ENCODE measurements around the gene MME.

Gene MME

GRCh38 chr3:155197786-155198185, 117.7 kb downstream of the MME start:
- TF ChIP-seq NFIC (IDR thresholded peaks at IDR 0.05) (no peak), TEAD4 (IDR thresholded peaks at IDR 0.05) (no peak), REST (IDR thresholded peaks at IDR 0.05; ENCODE audit: low read depth) (no peak), EGR1 (IDR thresholded peaks at IDR 0.05) (no peak), YY1 (IDR thresholded peaks at IDR 0.05; ENCODE audit: low read depth) (no peak), FOXM1 (IDR thresholded peaks at IDR 0.05; ENCODE audit: borderline replicate concordance, low read depth) (no peak), MAX (IDR thresholded peaks at IDR 0.05) (no peak), CREB1 (IDR thresholded peaks at IDR 0.05; ENCODE audit: low read depth) (no peak), TAF1 (IDR thresholded peaks at IDR 0.05; ENCODE audit: low read depth) (no peak), CEBPB (IDR thresholded peaks at IDR 0.05) (no peak), TCF12 (IDR thresholded peaks at IDR 0.05; ENCODE audit: low read depth) (no peak), EP300 (IDR thresholded peaks at IDR 0.05; ENCODE audit: borderline replicate concordance) (no peak), USF1 (IDR thresholded peaks at IDR 0.05) (no peak)

- TF ChIP-seq CREB1 (IDR thresholded peaks at IDR 0.05; ENCODE audit: low read depth) (no peak), TAF1 (IDR thresholded peaks at IDR 0.05; ENCODE audit: low read depth) (no peak), YY1 (IDR thresholded peaks at IDR 0.05; ENCODE audit: low read depth) (no peak)
These were observed 122.5 kb downstream of the MME start for GRCh38 chr3:155202626-155203025.

- TF ChIP-seq EGR1 (IDR thresholded peaks at IDR 0.05) (no peak), REST (IDR thresholded peaks at IDR 0.05; ENCODE audit: low read depth) (no peak), RAD21 (IDR thresholded peaks at IDR 0.05; ENCODE audit: low read depth) (no peak), MAX (IDR thresholded peaks at IDR 0.05) (no peak), USF1 (IDR thresholded peaks at IDR 0.05) (no peak), TCF12 (IDR thresholded peaks at IDR 0.05; ENCODE audit: low read depth) (no peak), TEAD4 (IDR thresholded peaks at IDR 0.05) (no peak), CEBPB (IDR thresholded peaks at IDR 0.05) (no peak), NFIC (IDR thresholded peaks at IDR 0.05) (no peak), YY1 (IDR thresholded peaks at IDR 0.05; ENCODE audit: low read depth) (no peak), EP300 (IDR thresholded peaks at IDR 0.05; ENCODE audit: borderline replicate concordance) (no peak), TAF1 (IDR thresholded peaks at IDR 0.05; ENCODE audit: low read depth) (no peak), ZBTB7A (IDR thresholded peaks at IDR 0.05; ENCODE audit: low read depth) (no peak), FOXM1 (IDR thresholded peaks at IDR 0.05; ENCODE audit: borderline replicate concordance, low read depth) (no peak), CREB1 (IDR thresholded peaks at IDR 0.05; ENCODE audit: low read depth) (no peak)
These were observed 124.7 kb downstream of the MME start for GRCh38 chr3:155204851-155205250.

- TF ChIP-seq YY1 (IDR thresholded peaks at IDR 0.05; ENCODE audit: low read depth) (no peak), FOXM1 (IDR thresholded peaks at IDR 0.05; ENCODE audit: borderline replicate concordance, low read depth) (no peak), EGR1 (IDR thresholded peaks at IDR 0.05) (no peak), TCF12 (IDR thresholded peaks at IDR 0.05; ENCODE audit: low read depth) (no peak)
These were observed 128.2 kb downstream of the MME start for GRCh38 chr3:155208183-155208800.

- no peak for TF ChIP-seq TCF12 (IDR thresholded peaks at IDR 0.05; ENCODE audit: low read depth)
- TF ChIP-seq CEBPB (IDR thresholded peaks at IDR 0.05): no peak
- TF ChIP-seq TEAD4 (IDR thresholded peaks at IDR 0.05): no peak
- TF ChIP-seq RAD21 (IDR thresholded peaks at IDR 0.05; ENCODE audit: low read depth): no peak
- TF ChIP-seq EGR1 (IDR thresholded peaks at IDR 0.05): no peak
- no peak for TF ChIP-seq EP300 (IDR thresholded peaks at IDR 0.05; ENCODE audit: borderline replicate concordance)
- TF ChIP-seq TAF1 (IDR thresholded peaks at IDR 0.05; ENCODE audit: low read depth): no peak
- no peak for TF ChIP-seq NFIC (IDR thresholded peaks at IDR 0.05)
- no peak for TF ChIP-seq REST (IDR thresholded peaks at IDR 0.05; ENCODE audit: low read depth)
These were observed 130.6 kb downstream of the MME start for GRCh38 chr3:155210736-155211135.

Data from Ishikawa (cell line).